ENCODE measurements around the gene GPR141. TPM values are rescaled to one million over a fixed set of nuclear protein-coding genes. Genes with fewer than 3 reads are reported as not detected.

Gene GPR141
- polyA plus RNA-seq, 1 of the 3 experiments (the other 2 are of a cell fraction): not detected

- Histone ChIP-seq H3K9me3 (no peaks in the 10 kb centered on the region), H3F3A (replicated peaks; ENCODE audit: insufficient read depth) (no peaks in the 10 kb centered on the region), H4K20me1 (ENCODE audit: insufficient read depth) (no peaks in the 10 kb centered on the region), H3K79me2 (ENCODE audit: insufficient read depth) (no peaks in the 10 kb centered on the region), H2AFZ (ENCODE audit: low read depth) (no peak overlapping the region), H3K4me3 (ENCODE audit: low read depth in 2 of 2, low read length in 1 of 2) (no peak overlapping the region), H3K36me3 (replicated peaks in 1 of 2; ENCODE audit: control insufficient read depth in 1 of 2, insufficient read depth in 2 of 2, low read length in 1 of 2) (no peaks in the 10 kb centered on the region), H3K27me3 (ENCODE audit: insufficient read depth) (no peaks in the 10 kb centered on the region), H3K4me2 (no peak overlapping the region), H3K9me2 (no peaks in the 10 kb centered on the region), H3K27ac (ENCODE audit: low read depth in 2 of 2, low read length in 1 of 2) (no peak overlapping the region), H3K9ac (no peak overlapping the region), H3K4me1 (ENCODE audit: control insufficient read depth in 1 of 2, insufficient read depth in 2 of 2, low read depth in 1 of 2, low read length in 1 of 2) (no peaks in the 10 kb centered on the region)
- no peak for DNase-seq
- ChIA-PET CTCF (no interaction called here), POLR2A (no interaction called here)
- no peak for TF ChIP-seq TCF12 (IDR thresholded peaks at IDR 0.05)
- TF ChIP-seq FOXJ3 (CRISPR knock-in tag; IDR thresholded peaks at IDR 0.05): no peak
- TF ChIP-seq NRF1 (IDR thresholded peaks at IDR 0.05; ENCODE audit: low read depth, low read length): no peak
- TF ChIP-seq MXI1 (IDR thresholded peaks at IDR 0.05; ENCODE audit: low read depth, low read length): no peak
- TF ChIP-seq YY1 (IDR thresholded peaks at IDR 0.05; ENCODE audit: low read depth): no peak
- TF ChIP-seq RXRA (IDR thresholded peaks at IDR 0.05; ENCODE audit: borderline replicate concordance, low read depth): no peak
- no peak for TF ChIP-seq FOSL2 (IDR thresholded peaks at IDR 0.05; ENCODE audit: borderline replicate concordance, low read depth)
- TF ChIP-seq ELF1 (IDR thresholded peaks at IDR 0.05): no peak
- no peak for TF ChIP-seq RCOR1 (IDR thresholded peaks at IDR 0.05; ENCODE audit: low read length)
- TF ChIP-seq PBX3 (IDR thresholded peaks at IDR 0.05): no peak
- no peak for TF ChIP-seq CHD2 (IDR thresholded peaks at IDR 0.05; ENCODE audit: low read length, partially characterized antibody)
- TF ChIP-seq FOXM1 (IDR thresholded peaks at IDR 0.05; ENCODE audit: low read depth): no peak
- TF ChIP-seq POLR2AphosphoS5 (IDR thresholded peaks at IDR 0.05; ENCODE audit: low read depth, low read length): no peak
- no peak for TF ChIP-seq RFX5 (IDR thresholded peaks at IDR 0.05; ENCODE audit: low read length)
- WGBS (ENCODE audit: low lambda C conversion rate): 15% methylated on average over 1 of the region's 1 CpG
Observed at GRCh38 chr7:37656913-37657530, 26.5 kb upstream of the GPR141 start.

GRCh38 chr7:37657816-37658215, 25.8 kb upstream of the GPR141 start:
- CTCF ChIA-PET: no interaction called here
- Histone ChIP-seq H3K36me3 (replicated peaks in 1 of 2; ENCODE audit: control insufficient read depth in 1 of 2, insufficient read depth in 2 of 2, low read length in 1 of 2) (no peaks in the 10 kb centered on the region), H3K9me3 (no peaks in the 10 kb centered on the region), H3K4me3 (ENCODE audit: low read depth in 2 of 2, low read length in 1 of 2) (no peak overlapping the region), H3K4me2 (no peak overlapping the region), H3K79me2 (ENCODE audit: insufficient read depth) (no peaks in the 10 kb centered on the region), H4K20me1 (ENCODE audit: insufficient read depth) (no peaks in the 10 kb centered on the region), H3K9ac (no peak overlapping the region), H3K27ac (ENCODE audit: low read depth in 2 of 2, low read length in 1 of 2) (no peak overlapping the region), H3K27me3 (ENCODE audit: insufficient read depth) (no peaks in the 10 kb centered on the region), H3F3A (replicated peaks; ENCODE audit: insufficient read depth) (no peaks in the 10 kb centered on the region), H3K4me1 (ENCODE audit: control insufficient read depth in 1 of 2, insufficient read depth in 2 of 2, low read depth in 1 of 2, low read length in 1 of 2) (no peaks in the 10 kb centered on the region), H3K9me2 (no peaks in the 10 kb centered on the region), H2AFZ (ENCODE audit: low read depth) (no peak overlapping the region)
- TF ChIP-seq REST (IDR thresholded peaks at IDR 0.05; ENCODE audit: low read depth, low read length): no peak
- TF ChIP-seq NRF1 (IDR thresholded peaks at IDR 0.05; ENCODE audit: low read depth, low read length): no peak
- no peak for TF ChIP-seq ELF1 (IDR thresholded peaks at IDR 0.05)
- TF ChIP-seq USF1 (IDR thresholded peaks at IDR 0.05; ENCODE audit: borderline replicate concordance, low read depth): no peak
- TF ChIP-seq YY1 (IDR thresholded peaks at IDR 0.05; ENCODE audit: low read depth): no peak
- no peak for TF ChIP-seq USF2 (IDR thresholded peaks at IDR 0.05; ENCODE audit: borderline replicate concordance, low read depth, low read length)
- 5% methylated on average over 1 of the region's 1 CpG for WGBS (ENCODE audit: low lambda C conversion rate)
- POLR2A ChIA-PET: no interaction called here
- no peak for DNase-seq
